HuH-7.5 (cell line): ENCODE data around the gene NGRN.

Experiments used
- DNase-seq: peaks from one replicate; pipeline ENCODE4 v3.0.0; 2011; ENCODE audit warnings: low spot score

NGRN gene, protein sequence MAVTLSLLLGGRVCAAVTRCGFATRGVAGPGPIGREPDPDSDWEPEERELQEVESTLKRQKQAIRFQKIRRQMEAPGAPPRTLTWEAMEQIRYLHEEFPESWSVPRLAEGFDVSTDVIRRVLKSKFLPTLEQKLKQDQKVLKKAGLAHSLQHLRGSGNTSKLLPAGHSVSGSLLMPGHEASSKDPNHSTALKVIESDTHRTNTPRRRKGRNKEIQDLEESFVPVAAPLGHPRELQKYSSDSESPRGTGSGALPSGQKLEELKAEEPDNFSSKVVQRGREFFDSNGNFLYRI

DNA sequence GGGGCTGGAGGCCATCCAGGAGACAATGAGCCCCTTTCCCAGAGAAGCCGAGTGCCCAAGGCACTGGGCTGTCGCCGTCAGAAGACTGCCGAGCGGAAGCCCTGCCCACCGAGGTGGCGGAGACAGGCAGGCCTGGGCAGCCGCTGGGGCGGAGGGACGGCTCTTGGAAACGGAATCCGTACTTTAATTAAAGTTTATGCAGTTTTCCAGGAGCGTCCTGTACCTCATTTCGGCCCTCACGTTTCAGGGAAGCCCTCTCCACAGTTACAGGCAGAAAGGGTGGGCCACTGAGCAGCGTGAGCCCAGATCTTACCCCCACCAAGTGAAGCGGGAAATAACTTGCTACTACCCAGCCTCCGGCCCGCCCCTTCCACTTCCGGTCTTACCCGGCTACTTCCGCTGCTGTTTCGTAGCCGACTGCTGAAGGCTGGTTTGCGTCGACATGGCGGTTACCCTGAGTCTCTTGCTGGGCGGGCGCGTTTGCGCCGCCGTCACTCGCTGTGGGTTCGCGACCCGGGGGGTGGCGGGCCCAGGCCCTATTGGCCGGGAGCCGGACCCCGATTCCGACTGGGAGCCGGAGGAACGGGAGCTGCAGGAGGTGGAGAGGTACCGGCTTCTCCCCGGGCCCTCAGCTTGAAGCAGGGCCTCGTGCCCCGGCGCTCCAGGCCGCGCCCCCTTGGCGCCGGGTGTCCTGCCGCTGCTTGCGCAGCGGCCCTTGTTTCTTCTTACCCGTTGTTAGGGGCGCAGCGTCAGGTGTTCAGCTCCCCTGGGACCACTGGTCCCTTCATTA lies at the start of gene NGRN:
Gene NGRN, plus strand, starts transcription at position 402 of the 790 bp plus-strand sequence. Its CDS starts 41 bp downstream, at position 443.
- peak; percentile 89 for DNase-seq

DNA sequence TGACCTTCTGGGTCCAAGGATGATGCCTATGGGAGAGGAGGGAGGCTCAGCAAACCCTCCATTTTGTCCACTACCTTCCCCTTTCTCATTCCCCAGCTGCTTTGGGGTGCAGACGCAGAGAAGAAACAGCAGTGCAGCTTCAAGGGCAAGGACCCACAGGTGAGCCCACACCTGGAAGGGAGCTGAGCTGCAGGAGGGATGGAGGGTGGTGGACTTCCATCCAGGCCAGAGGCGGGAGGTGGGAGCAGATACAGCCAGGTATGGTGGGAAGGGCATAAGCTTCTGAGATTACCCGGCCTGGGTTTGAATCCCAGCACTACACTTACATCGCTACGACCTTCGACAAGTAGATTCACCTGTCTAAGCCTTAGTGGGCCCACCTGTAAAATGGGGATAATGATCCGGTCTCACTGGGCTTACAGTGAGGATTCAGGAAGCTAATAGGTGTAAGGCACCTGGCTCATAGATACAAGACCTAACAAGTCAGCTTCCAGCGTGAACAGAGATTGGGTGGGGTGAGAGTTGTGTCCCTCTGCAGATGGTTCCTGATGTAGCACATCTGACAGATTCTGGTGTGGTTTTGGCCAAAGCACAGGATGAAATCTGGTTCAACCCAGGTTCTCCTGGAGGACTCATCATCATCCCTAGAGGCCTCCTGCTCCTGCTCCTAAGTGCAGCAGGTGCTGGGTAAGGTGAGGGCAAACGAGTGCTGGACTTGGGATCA lies 47.6 kb upstream of the NGRN start:
- DNase-seq = no peak

DNA sequence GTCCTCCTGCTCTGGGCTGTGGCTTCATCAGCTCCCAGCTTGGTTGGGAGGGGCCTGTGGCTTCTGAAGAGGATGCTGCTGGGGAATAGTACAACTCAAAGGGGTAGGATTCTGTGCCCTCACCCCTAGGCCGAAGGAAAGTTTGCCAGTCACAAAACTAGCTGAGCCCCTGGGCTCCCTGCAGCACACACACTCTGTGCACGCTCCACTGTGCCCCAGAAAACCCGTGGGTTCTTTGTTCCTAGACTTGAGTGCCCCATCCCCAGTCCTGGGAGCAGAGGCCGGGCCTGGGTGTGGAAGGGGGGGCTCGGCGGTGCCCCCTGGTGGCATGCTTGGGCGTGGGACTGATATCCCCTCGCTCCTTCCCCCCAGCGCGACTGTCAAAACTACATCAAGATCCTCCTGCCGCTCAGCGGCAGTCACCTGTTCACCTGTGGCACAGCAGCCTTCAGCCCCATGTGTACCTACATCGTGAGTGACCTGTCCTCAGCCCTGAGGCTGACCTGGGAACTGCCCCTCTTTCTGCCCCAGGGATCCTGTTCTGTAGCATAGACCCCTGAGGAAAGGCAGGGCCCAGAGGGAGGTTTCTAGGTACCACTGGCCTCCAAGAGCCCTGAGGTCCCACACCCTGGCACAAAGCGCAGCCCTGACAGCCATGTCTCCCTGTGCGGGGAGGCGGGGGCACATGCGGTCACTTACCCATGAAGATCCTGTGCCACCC lies 45.9 kb upstream of the NGRN start:
- peak; percentile 91 for DNase-seq

DNA sequence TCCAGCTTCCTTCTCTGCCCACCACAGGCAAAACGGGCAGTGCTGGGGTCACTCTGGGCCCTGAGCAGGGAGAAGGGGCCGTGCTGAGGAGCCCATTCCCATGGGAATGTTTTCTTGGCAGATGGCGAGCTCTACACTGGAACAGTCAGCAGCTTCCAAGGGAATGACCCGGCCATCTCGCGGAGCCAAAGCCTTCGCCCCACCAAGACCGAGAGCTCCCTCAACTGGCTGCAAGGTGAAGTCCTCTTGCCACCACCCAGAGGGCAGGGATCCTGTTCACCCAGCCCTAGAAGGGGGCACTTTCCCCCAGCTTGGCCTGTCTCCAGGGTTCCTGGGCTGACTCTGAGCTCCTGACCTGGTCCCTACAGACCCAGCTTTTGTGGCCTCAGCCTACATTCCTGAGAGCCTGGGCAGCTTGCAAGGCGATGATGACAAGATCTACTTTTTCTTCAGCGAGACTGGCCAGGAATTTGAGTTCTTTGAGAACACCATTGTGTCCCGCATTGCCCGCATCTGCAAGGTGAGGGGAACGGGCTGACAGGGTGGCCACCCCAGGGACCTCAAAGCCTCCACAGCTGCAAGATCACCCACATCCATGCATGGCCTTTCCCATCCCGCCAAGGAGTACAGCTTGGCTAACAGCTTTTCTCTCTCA lies 44.1 kb upstream of the NGRN start:
- peak; percentile 97 for DNase-seq

DNA sequence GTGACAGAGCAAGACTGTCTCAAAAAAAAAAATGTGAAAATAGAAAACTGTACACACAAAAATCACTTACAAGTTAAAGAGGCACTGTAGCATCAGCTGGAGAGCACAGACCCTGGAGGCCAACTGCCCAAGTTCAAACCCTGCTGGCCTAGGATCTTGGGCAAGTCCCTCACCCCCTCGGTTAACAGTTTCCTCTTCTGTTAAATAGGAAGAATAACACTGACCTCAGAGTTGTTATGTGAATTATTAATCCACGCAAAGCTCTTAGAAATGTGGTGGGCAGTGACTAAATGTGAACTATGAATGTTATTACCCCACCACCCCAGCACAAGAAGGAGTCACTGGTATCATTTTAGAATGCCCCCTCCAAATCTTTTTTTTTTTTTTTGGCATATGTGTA lies 42.9 kb upstream of the NGRN start:
- DNase-seq = no peak

DNA sequence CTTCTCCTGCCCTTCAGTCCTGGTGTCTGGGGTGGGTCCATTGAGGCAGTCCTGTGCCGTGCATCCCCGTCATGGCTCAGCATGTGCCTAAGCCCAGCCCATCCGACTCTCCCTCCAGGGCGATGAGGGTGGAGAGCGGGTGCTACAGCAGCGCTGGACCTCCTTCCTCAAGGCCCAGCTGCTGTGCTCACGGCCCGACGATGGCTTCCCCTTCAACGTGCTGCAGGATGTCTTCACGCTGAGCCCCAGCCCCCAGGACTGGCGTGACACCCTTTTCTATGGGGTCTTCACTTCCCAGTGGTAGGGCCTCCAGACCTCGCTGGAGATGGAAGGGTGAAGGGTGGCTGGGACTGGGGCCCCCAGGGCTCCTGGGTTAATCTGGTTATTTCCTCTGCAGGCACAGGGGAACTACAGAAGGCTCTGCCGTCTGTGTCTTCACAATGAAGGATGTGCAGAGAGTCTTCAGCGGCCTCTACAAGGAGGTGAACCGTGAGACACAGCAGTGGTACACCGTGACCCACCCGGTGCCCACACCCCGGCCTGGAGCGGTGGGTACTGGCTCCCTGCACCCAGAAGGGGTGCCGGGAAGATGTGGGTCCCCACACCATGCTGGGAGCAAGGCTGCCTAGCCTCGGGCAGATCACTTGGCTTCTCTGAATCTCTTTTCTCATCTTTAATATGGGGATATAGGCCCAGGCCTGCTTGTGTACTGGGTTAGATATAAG lies 41.9 kb upstream of the NGRN start:
- no peak for DNase-seq

DNA sequence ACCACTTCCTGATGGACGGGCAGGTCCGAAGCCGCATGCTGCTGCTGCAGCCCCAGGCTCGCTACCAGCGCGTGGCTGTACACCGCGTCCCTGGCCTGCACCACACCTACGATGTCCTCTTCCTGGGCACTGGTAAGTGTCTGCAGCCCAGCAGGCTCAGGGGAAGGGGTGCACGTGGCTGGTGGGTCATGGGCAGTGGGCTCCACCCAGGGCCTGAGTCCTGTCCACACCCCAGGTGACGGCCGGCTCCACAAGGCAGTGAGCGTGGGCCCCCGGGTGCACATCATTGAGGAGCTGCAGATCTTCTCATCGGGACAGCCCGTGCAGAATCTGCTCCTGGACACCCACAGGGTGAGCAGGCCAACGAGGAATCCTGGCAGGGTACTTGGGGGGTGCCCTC lies 40.4 kb upstream of the NGRN start:
- no peak for DNase-seq

DNA sequence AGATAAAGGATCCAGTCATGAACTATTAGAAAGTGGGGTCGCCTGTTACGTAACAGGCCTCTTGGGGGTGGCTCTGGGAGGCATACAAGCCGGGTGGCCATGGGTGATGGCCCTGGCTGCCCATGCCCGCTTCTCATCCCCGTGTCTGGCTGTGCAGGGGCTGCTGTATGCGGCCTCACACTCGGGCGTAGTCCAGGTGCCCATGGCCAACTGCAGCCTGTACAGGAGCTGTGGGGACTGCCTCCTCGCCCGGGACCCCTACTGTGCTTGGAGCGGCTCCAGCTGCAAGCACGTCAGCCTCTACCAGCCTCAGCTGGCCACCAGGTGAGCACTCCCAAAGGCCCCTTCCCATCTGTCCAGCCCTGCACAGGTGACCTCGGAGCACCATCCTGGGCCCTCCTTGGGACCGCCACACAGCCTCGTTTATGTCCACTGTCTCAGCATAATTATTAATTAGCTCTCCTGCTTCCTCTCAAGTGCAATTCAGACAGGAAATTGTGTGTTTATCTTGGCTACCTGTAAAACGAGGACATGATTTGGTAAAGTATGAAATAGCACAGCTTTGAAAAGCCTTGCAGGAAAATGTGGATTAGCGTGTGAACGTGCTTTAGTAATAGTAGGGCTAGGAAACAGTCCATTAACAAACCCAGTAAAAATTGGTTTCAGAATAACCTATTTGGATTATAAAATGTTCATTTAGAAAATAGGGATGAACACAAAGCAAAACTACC lies 39.8 kb upstream of the NGRN start:
- no peak for DNase-seq

DNA sequence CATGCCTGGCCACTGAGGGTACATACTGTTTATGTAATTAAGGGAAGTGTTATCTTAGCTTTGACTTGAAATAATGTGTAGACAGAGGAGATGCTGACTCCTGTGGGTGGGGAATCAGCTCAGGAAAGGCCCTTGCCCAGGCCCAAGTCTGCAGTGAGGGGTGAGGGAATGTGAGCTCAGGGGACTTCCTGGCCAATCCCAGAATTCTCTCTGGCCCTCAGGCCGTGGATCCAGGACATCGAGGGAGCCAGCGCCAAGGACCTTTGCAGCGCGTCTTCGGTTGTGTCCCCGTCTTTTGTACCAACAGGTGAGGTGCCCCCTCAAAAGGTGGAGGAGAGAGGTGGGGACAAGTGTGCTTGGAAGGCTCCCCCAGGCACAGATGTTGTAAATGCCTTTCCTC lies 38.1 kb upstream of the NGRN start:
- DNase-seq = no peak

DNA sequence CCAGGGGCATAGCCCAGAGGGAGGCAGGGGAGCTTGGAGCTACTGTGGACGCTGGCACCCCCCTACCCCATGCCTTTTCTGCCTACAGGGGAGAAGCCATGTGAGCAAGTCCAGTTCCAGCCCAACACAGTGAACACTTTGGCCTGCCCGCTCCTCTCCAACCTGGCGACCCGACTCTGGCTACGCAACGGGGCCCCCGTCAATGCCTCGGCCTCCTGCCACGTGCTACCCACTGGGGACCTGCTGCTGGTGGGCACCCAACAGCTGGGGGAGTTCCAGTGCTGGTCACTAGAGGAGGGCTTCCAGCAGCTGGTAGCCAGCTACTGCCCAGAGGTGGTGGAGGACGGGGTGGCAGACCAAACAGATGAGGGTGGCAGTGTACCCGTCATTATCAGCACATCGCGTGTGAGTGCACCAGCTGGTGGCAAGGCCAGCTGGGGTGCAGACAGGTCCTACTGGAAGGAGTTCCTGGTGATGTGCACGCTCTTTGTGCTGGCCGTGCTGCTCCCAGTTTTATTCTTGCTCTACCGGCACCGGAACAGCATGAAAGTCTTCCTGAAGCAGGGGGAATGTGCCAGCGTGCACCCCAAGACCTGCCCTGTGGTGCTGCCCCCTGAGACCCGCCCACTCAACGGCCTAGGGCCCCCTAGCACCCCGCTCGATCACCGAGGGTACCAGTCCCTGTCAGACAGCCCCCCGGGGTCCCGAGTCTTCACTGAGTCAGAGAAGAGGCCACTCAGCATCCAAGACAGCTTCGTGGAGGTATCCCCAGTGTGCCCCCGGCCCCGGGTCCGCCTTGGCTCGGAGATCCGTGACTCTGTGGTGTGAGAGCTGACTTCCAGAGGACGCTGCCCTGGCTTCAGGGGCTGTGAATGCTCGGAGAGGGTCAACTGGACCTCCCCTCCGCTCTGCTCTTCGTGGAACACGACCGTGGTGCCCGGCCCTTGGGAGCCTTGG lies 37.4 kb upstream of the NGRN start:
- no peak for DNase-seq

DNA sequence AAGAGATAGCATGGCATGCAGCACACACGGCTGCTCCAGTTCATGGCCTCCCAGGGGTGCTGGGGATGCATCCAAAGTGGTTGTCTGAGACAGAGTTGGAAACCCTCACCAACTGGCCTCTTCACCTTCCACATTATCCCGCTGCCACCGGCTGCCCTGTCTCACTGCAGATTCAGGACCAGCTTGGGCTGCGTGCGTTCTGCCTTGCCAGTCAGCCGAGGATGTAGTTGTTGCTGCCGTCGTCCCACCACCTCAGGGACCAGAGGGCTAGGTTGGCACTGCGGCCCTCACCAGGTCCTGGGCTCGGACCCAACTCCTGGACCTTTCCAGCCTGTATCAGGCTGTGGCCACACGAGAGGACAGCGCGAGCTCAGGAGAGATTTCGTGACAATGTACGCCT lies 36.5 kb upstream of the NGRN start:
- no peak for DNase-seq

DNA sequence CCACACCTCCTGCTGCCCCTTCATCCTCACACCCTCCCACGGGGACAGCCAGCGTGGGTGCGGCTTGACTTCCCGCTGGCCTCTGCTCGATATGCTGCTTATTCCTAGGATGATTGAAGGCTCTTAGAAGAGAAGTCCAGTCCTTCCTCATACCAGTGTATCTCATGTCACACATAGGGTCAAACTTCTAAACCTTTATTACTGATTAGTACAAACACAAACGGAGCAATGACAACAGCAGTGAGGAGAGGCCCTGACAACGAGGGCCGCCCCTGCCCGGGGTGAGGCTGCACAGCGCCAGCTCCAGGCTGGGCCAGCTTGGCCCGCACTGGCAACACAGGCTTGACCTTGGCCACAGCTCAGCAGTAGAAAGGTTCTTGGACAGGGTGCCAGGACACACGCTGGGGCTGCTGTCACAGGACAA lies 35.4 kb upstream of the NGRN start:
- DNase-seq = no peak

DNA sequence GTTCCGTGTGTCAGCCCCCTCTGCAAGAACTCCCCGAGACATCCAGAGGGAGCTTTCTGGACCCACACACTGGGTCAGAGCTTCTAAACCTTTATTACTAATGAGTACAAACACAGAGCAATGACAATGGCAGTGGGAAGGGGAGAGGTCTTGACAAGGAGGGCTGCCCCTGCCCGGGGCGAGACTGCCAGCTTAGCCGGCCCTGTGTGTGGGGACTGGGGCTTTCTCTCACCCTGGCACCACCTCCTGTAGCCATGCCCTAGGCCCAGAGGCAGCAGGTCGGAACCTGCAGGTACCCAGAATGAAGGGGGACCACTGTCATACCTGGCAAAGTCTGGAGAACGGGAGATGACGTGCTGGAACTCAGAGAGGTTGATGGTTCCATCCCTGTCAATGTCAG lies 34.9 kb upstream of the NGRN start:
- no peak for DNase-seq

DNA sequence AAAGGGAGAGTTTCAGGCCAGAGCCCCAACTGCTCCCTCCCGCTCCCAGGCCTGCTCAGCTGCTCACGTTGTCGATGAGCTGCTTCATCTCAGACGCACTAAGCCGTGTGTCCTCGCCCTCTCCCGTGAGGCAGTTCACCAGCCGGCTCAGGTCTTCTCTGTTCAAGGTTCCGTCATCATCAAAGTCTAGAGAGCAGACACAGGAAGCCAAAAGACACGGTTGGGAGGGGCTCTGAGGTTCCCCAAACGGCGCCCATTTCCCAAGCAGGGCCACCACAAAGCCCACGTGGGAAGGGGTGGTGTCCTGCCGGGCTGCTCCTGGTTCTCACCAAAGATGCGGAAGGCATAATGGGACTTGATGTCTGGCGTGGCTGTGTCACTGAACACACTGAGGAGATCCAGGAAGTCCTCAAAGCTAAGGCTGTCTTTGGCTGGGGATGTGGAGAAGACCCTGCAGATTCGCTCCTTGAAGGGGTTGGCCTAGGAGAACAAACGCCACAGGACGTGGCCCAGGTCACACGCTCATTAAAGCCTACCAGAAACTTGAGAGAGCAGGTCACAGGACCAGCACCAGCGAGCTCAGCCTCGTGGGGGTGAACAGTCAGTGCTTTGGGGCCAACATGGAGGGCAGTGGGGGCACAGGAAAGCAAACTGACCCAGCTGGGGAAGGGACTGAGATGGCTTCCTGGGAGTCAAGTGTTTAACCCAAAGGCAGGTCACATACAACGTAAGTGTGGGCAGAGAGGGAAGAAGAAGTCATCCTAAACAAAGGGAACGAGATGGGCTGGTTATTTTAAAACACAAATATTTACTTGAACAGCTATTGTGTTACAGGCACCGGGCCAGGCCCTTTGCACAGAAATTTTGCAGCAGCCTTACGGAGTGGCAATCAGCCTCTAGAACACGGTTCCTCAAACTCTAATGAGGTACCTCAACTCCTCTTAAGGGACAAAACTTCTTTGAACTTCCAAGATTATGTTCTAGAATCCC lies 34.1 kb upstream of the NGRN start:
- DNase-seq = no peak

DNA sequence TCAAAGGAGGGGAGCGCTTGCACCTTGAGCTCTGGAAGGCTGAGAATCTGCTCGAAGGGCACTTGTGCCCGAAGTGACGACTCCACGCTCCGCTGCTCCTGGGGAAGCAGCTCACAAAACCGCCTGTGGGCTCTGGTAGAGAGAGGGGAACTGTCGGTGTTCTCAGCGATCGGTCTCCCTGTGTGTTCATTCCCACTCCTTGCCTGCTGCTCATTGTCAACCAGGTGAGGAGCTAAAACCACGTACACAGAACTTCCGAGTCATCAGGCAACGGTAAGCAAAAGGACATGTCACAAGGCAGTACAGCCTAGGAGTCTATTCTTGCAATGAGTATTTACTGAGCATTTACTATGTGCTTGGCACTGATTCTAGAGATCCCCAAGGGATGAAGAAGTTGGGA lies 33.3 kb upstream of the NGRN start:
- DNase-seq = no peak

DNA sequence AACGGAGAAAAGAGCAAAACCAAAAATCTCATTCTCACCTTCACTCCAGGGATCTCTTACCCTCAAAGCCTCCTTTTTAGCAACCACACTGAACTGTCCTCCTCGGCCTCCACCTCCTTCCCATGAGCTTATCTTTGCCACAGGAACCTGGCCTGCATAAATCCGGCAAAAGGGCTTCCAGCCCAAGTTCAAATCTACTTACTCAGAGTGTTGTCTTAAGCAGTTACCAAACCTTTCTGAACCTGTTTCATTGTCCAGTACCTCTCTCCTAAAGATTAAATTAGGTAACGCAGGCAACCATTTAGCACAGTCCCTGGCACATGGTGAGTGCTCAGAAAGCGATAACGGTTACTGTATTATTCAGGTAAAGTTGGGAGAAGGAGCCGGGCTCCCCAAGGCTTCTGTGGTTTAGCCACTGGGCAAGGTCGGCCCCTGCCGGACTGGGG lies 32.5 kb upstream of the NGRN start:
- DNase-seq = no peak

DNA sequence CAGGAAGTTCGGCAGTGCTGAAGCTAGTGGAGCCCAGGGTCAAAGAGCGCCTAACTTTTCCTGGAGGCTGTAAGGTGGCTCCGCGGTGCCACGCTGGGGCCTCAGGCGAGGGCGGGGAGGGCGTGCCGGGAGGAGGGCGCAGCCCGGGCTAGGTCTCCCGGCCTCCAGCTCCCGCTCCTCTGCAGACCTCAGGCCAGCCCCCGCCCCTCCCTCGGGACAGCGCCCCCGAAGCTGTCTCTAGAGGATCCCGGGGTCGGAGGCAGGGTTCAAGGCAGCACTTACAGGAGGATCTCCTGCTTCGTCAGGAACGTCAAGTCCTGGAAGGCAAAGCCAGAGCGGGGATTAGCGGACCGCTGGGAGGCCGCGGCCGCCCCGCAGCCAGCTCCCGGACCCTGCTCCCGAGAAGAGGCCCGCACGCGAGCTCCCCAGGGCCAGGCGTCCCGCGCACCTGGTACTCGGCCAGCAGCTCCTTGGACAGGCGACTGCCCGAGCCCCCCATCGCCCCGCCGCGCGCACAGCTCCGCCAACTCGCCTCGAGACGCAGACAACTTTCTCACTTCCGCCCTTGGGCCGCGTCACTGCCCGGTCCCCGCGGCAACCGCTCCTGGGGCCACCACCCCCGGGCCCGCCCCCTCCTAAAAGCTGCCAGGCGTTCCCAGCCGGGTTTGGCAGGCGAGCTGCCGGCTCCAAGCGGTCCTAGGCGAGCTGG lies 31.9 kb upstream of the NGRN start, which contains the start of gene CIB1:
Gene CIB1, minus strand, starts transcription at position 555 of the 709 bp plus-strand sequence. Its CDS starts 56 bp downstream, at position 499.
- peak; percentile 97 for DNase-seq
